ENCODE data around the gene OXGR1.

DNA sequence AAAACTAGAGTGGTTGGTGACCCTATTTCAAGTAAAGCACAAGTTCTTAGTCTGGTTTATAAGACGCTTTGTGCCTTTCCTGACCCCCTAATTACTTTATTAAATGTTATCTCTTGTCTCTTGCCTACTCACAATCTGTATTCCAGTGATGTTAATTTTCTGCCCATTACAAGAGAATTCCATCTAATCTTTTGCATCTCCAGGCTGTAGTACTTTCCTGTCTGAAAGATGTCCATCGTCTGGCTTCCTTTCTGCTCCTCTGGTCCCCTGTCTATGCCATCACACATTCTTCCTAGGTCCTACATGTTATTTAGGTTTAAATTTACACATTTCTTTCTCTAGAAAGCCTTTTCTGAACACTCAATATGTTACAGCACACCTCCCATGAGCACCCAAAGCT is 25.9 kb upstream of the OXGR1 start:
- TF ChIP-seq, protein P1, sequence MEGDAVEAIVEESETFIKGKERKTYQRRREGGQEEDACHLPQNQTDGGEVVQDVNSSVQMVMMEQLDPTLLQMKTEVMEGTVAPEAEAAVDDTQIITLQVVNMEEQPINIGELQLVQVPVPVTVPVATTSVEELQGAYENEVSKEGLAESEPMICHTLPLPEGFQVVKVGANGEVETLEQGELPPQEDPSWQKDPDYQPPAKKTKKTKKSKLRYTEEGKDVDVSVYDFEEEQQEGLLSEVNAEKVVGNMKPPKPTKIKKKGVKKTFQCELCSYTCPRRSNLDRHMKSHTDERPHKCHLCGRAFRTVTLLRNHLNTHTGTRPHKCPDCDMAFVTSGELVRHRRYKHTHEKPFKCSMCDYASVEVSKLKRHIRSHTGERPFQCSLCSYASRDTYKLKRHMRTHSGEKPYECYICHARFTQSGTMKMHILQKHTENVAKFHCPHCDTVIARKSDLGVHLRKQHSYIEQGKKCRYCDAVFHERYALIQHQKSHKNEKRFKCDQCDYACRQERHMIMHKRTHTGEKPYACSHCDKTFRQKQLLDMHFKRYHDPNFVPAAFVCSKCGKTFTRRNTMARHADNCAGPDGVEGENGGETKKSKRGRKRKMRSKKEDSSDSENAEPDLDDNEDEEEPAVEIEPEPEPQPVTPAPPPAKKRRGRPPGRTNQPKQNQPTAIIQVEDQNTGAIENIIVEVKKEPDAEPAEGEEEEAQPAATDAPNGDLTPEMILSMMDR (IDR thresholded peaks at IDR 0.05; ENCODE audit: extremely low read depth in 1 of 2, insufficient read depth in 1 of 2, low read depth in 1 of 2, low read length in 2 of 2), result no peak
- TF ChIP-seq EZH2 (IDR thresholded peaks at IDR 0.05; ENCODE audit: borderline replicate concordance, low read depth, low read length, severe bottlenecking) (no peak), POLR2AphosphoS5 (IDR thresholded peaks at IDR 0.05; ENCODE audit: insufficient read depth, low read depth, low read length) (no peak), POLR2A (IDR thresholded peaks at IDR 0.05; ENCODE audit: low read depth, low read length) (no peak), MYC (IDR thresholded peaks at IDR 0.05; ENCODE audit: low read depth, low read length) (no peak)
